GM06990 (cell line): ENCODE measurements around the gene MFSD6L.

Experiments
- DNase-seq: peaks from one replicate; pipeline ENCODE4 v3.0.0-alpha.2; 2011; ENCODE audit not compliant: insufficient read length; ENCODE audit errors: extremely low read depth
- H3K27me3 ChIP-seq: replicated peaks from 2 replicates; pipeline ENCODE4 v1.6.0; 2011; ENCODE audit warnings: low read length; ENCODE audit not compliant: control insufficient read depth, insufficient read depth
- H3K36me3 ChIP-seq: 2 replicates; pipeline ENCODE4 v1.5.1; 2011; ENCODE audit warnings: low read length; ENCODE audit not compliant: control insufficient read depth, insufficient read depth
- H3K4me3 ChIP-seq: replicated peaks from 2 replicates; pipeline ENCODE4 v1.5.1; 2011; ENCODE audit warnings: low read depth, mild to moderate bottlenecking, control low read depth, low read length
- CTCF ChIP-seq: IDR thresholded peaks from 2 replicates; pipeline ENCODE4 v1.5.1; 2011; ENCODE audit warnings: low read length, control low read depth, mild to moderate bottlenecking, inconsistent platforms; ENCODE audit not compliant: insufficient read depth, poor library complexity, severe bottlenecking

The MFSD6L gene

GRCh38 chr17:8798846-8799569 lies at the start of gene MFSD6L:
TSS of gene MFSD6L (minus strand) at chr17:8799365. CDS start at chr17:8799120, 245 bp downstream.
- no peaks in the 10 kb centered on the region for H3K27me3 ChIP-seq
- peaks cover 37% of the 10 kb centered on the region for H3K36me3 ChIP-seq
- DNase-seq, result no peak
- no peak for TF ChIP-seq CTCF
- no peak within 1 kb of the TSS for H3K4me3 ChIP-seq

GRCh38 chr17:8847891-8848290 lies 48.7 kb upstream of the MFSD6L start:
- no peak for DNase-seq
- Histone ChIP-seq H3K36me3 (peaks cover 32% of the 10 kb centered on the region), H3K27me3 (no peaks in the 10 kb centered on the region), H3K4me3 (no peak overlapping the region)
- no peak for TF ChIP-seq CTCF

- no peak for DNase-seq
Observed at GRCh38 chr17:8846768-8847211, 47.6 kb upstream of the MFSD6L start.

GRCh38 chr17:8844229-8845218 lies 45.4 kb upstream of the MFSD6L start:
- DNase-seq, result no peak
- H3K4me3 ChIP-seq, result no peak overlapping the region
- H3K27me3 ChIP-seq, result no peaks in the 10 kb centered on the region
- H3K36me3 ChIP-seq, result peaks cover 36% of the 10 kb centered on the region
- TF ChIP-seq CTCF, result no peak

More at GRCh38 chr17:8846768-8847211, 47.6 kb upstream of the MFSD6L start:
- no peak for TF ChIP-seq CTCF
- H3K4me3 ChIP-seq, result no peak overlapping the region
- no peaks in the 10 kb centered on the region for H3K27me3 ChIP-seq
- H3K36me3 ChIP-seq, result peaks cover 36% of the 10 kb centered on the region

- Histone ChIP-seq H3K36me3 (peaks cover 34% of the 10 kb centered on the region), H3K27me3 (no peaks in the 10 kb centered on the region), H3K4me3 (no peak overlapping the region)
- TF ChIP-seq CTCF, result no peak
- no peak for DNase-seq
Observed at GRCh38 chr17:8843344-8843743, 44.2 kb upstream of the MFSD6L start.
